ENCODE measurements around the gene PRXL2B. TPM values are rescaled to one million over a fixed set of nuclear protein-coding genes. Genes with fewer than 3 reads are reported as not detected.
A peak's percentile ranks its signal among the peaks of the same experiment; 100 is the strongest.
"Not testable (repeated sequence)": the region's sequence is repeated elsewhere in the genome, so short reads cannot be mapped to it uniquely, and the experiment has no call there.

Gene PRXL2B
- total RNA-seq, 1 donor from 2014 or later: 8.2 TPM

- Histone ChIP-seq H3K9me3 (replicated peaks) (peaks cover 12% of the 10 kb centered on the region), H3K4me1 (peaks cover 8% of the 10 kb centered on the region), H3K36me3 (no peaks in the 10 kb centered on the region), H3K27me3 (ENCODE audit: low read depth) (peaks cover 17% of the 10 kb centered on the region), H3K4me3 (no peak overlapping the region), H3K27ac (replicated peaks) (no peak overlapping the region)
- intact Hi-C loops (cut with micrococcal nuclease): no loop called here
- no peak for TF ChIP-seq CTCF (IDR thresholded peaks at IDR 0.05; ENCODE audit: borderline replicate concordance)
- no peak for DNase-seq
Observed at GRCh38 chr1:2571348-2571747, 15.2 kb upstream of the PRXL2B start.

DNA sequence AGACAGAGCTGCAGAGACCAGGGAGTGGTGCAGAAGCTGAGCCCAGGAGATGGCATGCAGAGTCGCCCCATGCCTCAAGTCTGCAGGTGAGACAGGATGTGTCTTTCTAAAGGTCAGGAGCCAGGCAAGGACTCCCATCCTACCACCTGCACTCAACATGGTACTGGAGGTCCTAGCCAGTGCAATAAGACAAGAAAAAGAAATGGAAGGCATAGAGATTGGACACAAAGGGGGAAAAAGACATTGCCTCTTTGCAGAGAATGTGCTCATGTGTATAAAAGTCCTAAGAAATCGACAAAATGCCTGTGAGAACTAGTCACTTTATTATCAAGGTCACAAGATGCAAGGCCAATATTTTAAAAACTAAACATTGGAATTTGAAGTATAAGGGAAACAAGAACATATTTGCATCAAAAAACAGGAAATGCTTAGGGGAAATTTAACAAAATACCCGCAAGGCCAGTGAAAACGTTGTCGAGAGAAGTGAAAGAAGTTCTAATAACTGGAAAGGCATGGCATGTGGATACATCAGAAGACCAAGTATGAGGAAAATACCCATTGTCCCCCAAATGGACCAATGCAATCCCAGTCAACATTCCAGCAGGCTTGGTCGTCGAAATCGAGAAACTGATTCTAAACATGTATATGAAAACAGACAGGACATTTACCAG is 13.2 kb upstream of the PRXL2B start:
- intact Hi-C loops (cut with micrococcal nuclease): no loop called here
- Histone ChIP-seq H3K4me3 (no peak overlapping the region), H3K4me1 (peaks cover 24% of the 10 kb centered on the region), H3K36me3 (no peaks in the 10 kb centered on the region), H3K9me3 (replicated peaks) (peaks cover 12% of the 10 kb centered on the region), H3K27ac (replicated peaks) (no peak overlapping the region), H3K27me3 (ENCODE audit: low read depth) (peaks cover 4% of the 10 kb centered on the region)
- TF ChIP-seq CTCF (IDR thresholded peaks at IDR 0.05; ENCODE audit: borderline replicate concordance): no peak
- no peak for DNase-seq

DNA sequence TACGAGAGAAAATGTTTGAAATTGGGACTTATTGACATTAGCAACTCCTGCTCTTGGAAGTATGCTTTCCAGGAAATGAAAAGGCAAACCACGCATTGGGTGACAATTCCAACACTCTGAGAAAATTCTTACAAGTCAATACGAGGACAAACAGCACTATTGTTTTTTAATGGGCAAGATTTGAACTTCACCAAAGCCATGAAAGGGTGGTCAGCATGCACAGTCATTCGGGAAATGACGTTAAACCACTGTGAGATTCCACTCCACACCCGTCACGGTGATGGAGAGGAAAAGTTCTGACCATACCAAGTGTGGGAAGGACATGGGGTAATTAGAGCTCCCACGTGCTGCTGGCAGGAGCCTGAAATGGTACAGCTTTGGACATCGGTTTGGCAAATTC is 12.2 kb upstream of the PRXL2B start:
- Histone ChIP-seq H3K36me3 (no peaks in the 10 kb centered on the region), H3K4me1 (peaks cover 33% of the 10 kb centered on the region), H3K9me3 (replicated peaks) (peaks cover 12% of the 10 kb centered on the region), H3K4me3 (no peak overlapping the region), H3K27me3 (ENCODE audit: low read depth) (peaks cover 5% of the 10 kb centered on the region), H3K27ac (replicated peaks) (no peak overlapping the region)
- no peak for DNase-seq
- intact Hi-C loops (cut with micrococcal nuclease): no loop called here
- TF ChIP-seq CTCF (IDR thresholded peaks at IDR 0.05; ENCODE audit: borderline replicate concordance): no peak

GRCh38 chr1:2575801-2576663 is 10.5 kb upstream of the PRXL2B start:
- H3K4me3 ChIP-seq: peak overlapping the region; percentile 30
- H3K36me3 ChIP-seq: no peaks in the 10 kb centered on the region
- H3K9me3 ChIP-seq (replicated peaks): peaks cover 12% of the 10 kb centered on the region
- peak overlapping the region; percentile 91 for H3K27ac ChIP-seq (replicated peaks)
- no peak for DNase-seq
- H3K4me1 ChIP-seq: peaks cover 34% of the 10 kb centered on the region
- no peak for TF ChIP-seq CTCF (IDR thresholded peaks at IDR 0.05; ENCODE audit: borderline replicate concordance)
- intact Hi-C loops (cut with micrococcal nuclease): no loop called here
- H3K27me3 ChIP-seq (ENCODE audit: low read depth): peaks cover 21% of the 10 kb centered on the region

DNA sequence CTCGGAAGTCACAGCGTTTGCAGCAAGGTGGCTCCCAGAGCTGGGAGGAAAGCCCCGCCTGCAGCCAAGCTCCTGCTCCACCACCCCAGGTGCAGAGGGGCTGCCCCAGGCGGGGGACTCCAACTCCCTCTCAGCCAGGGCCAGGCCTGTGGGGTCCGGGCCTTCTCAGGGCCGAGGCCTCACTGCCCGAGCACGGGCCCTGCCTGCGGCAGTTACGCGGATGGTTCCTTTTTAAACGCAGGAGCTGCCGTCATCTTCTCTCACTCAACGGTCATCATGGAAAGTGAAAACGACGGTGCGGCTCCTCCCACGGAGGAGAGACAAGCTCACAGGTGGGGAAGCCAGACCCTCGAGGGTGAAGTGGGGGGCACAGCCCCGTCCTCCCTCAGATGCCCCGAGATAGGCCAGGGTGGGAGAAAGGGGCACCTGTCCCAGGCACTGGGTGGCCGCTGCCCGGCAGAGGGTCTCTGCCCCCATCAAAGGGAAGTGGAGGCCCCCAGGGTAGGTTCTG is 9.0 kb upstream of the PRXL2B start:
- peaks cover 12% of the 10 kb centered on the region for H3K9me3 ChIP-seq (replicated peaks)
- H3K36me3 ChIP-seq; intact Hi-C loops (cut with micrococcal nuclease); DNase-seq: not testable (repeated sequence)
- peak overlapping the region; percentile 49 for H3K4me3 ChIP-seq
- peaks cover 41% of the 10 kb centered on the region for H3K4me1 ChIP-seq
- H3K27ac ChIP-seq (replicated peaks): peak overlapping the region; percentile 94
- H3K27me3 ChIP-seq (ENCODE audit: low read depth): peaks cover 21% of the 10 kb centered on the region

DNA sequence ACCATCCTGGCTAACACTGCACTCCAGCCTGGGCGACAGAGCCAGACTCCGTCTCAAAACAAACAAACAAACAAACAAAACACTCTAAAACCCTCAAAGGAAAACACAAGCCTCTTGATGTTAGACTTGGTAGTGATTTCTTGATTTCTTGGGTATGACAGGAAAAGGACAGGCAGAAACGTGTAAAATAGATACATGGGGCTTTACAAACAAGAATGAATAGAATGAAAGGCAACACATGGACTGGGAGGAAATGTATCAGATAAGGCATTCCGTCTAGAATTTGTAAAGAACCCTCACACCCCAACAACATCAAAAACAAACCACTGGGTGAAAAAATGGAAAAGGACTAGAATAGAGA is 7.8 kb upstream of the PRXL2B start:
- Histone ChIP-seq H3K27ac (replicated peaks) (peak overlapping the region; percentile 94), H3K27me3 (ENCODE audit: low read depth) (peaks cover 21% of the 10 kb centered on the region), H3K9me3 (replicated peaks) (peaks cover 3% of the 10 kb centered on the region), H3K4me3 (peak overlapping the region; percentile 49), H3K4me1 (peaks cover 41% of the 10 kb centered on the region), H3K36me3 (no peaks in the 10 kb centered on the region)
- no peak for TF ChIP-seq CTCF (IDR thresholded peaks at IDR 0.05; ENCODE audit: borderline replicate concordance)
- no peak for DNase-seq
- intact Hi-C loops (cut with micrococcal nuclease): no loop called here
